Neural progenitor cell (in vitro differentiated cells): ENCODE data around the gene GFM2. TPM values are rescaled to one million over a fixed set of nuclear protein-coding genes. Genes with fewer than 3 reads are reported as not detected.

Source experiments
- DNase-seq: peaks from one replicate; pipeline ENCODE4 v3.0.0-alpha.2; 2016; ENCODE audit warnings: low spot score
- H2AFZ ChIP-seq: fragments of 200-600 bp; sonication (generic); replicated peaks from 2 replicates; pipeline ENCODE4 v1.6.1; 2016; ENCODE audit warnings: antibody characterized with exemption
- H3F3A ChIP-seq: fragments of 200-600 bp; sonication (generic); 2 replicates; pipeline ENCODE4 v1.6.1; 2016; ENCODE audit warnings: antibody characterized with exemption, low read depth
- H3K27ac ChIP-seq: fragments of 200-600 bp; sonication (generic); 2 replicates; pipeline ENCODE4 v1.5.1; 2016; ENCODE audit warnings: mild to moderate bottlenecking
- H3K27me3 ChIP-seq: fragments of 200-600 bp; sonication (generic); 2 replicates; pipeline ENCODE4 v1.6.1; 2016; ENCODE audit warnings: mild to moderate bottlenecking, moderate library complexity
- H3K36me3 ChIP-seq: fragments of 200-600 bp; sonication (generic); 2 replicates; pipeline ENCODE4 v1.5.1; 2016
- H3K4me1 ChIP-seq: fragments of 200-600 bp; sonication (generic); 2 replicates; pipeline ENCODE4 v1.6.1; 2016; ENCODE audit warnings: mixed run types
- H3K4me2 ChIP-seq: fragments of 200-600 bp; sonication (generic); 2 replicates; pipeline ENCODE4 v1.6.1; 2016
- H3K4me3 ChIP-seq: fragments of 200-600 bp; sonication (generic); 2 replicates; pipeline ENCODE4 v1.5.1; 2016
- H3K79me2 ChIP-seq: fragments of 200-600 bp; sonication (generic); 2 replicates; pipeline ENCODE4 v1.6.1; 2016; ENCODE audit warnings: low read depth
- H3K9ac ChIP-seq: fragments of 200-600 bp; sonication (generic); 2 replicates; pipeline ENCODE4 v1.6.1; 2016
- H3K9me3 ChIP-seq: fragments of 200-600 bp; sonication (generic); 2 replicates; pipeline ENCODE4 v1.5.1; 2016; ENCODE audit warnings: low read depth
- H4K20me1 ChIP-seq: fragments of 200-600 bp; sonication (generic); 2 replicates; pipeline ENCODE4 v1.6.1; 2016; ENCODE audit warnings: low read depth
- H3K27ac Mint-ChIP-seq: 3 replicates; pipeline ENCODE4 v1.8.0; 2021; ENCODE audit warnings: mixed read lengths
- H3K27me3 Mint-ChIP-seq: 2 replicates; pipeline ENCODE4 v1.8.0; 2022; ENCODE audit warnings: low read depth, mild to moderate bottlenecking, inconsistent platforms, moderate library complexity, mixed read lengths; ENCODE audit not compliant: insufficient read depth
- H3K36me3 Mint-ChIP-seq: 3 replicates; pipeline ENCODE4 v1.8.0; 2021; ENCODE audit warnings: mixed read lengths
- H3K4me1 Mint-ChIP-seq: 3 replicates; pipeline ENCODE4 v1.8.0; 2021; ENCODE audit warnings: mixed read lengths
- H3K4me3 Mint-ChIP-seq: 3 replicates; pipeline ENCODE4 v1.8.0; 2021; ENCODE audit warnings: mild to moderate bottlenecking, moderate library complexity, mixed read lengths
- H3K9me3 Mint-ChIP-seq: 3 replicates; pipeline ENCODE4 v1.8.0; 2020; ENCODE audit warnings: mixed read lengths
- CTCF ChIP-seq: fragments of 200-600 bp; sonication (generic); IDR thresholded peaks from 2 replicates; pipeline ENCODE4 v1.5.1; 2017; ENCODE audit warnings: antibody characterized with exemption, mild to moderate bottlenecking
- EZH2 ChIP-seq: fragments of 200-600 bp; sonication (generic); IDR thresholded peaks from 2 replicates; pipeline ENCODE4 v1.6.1; 2017; ENCODE audit warnings: antibody characterized with exemption, mild to moderate bottlenecking, moderate library complexity
- EZH2phosphoT487 ChIP-seq: fragments of 200-600 bp; sonication (generic); IDR thresholded peaks from 2 replicates; pipeline ENCODE4 v1.6.1; 2017; ENCODE audit warnings: antibody characterized with exemption
- total RNA-seq: library from RNA; depleted of rRNA; stranded (reverse); fragments of >200 nt; gene quantifications from 2 replicates; pipeline ENCODE4 v1.2.3, GENCODE V29; 2015; ENCODE audit warnings: low replicate concordance

Gene GFM2
- total RNA-seq, 1 donor from 2014 or later, result 67.9 TPM

- Histone ChIP-seq H3K4me3 (peak overlapping the region; percentile 91), H4K20me1 (peaks cover 12% of the 10 kb centered on the region), H3K4me2 (peak overlapping the region; percentile 90), H3K36me3 (peaks cover 8% of the 10 kb centered on the region), H3K79me2 (peaks cover 53% of the 10 kb centered on the region), H3K9ac (peak overlapping the region; percentile 56), H3K9me3 (no peaks in the 10 kb centered on the region), H3K4me1 (peaks cover 7% of the 10 kb centered on the region), H3K27ac (no peak overlapping the region), H3K27me3 (no peaks in the 10 kb centered on the region), H2AFZ (peak overlapping the region; percentile 96), H3F3A (peaks cover 4% of the 10 kb centered on the region)
- H3K27ac Mint-ChIP-seq, result peak overlapping the region; percentile 98
- DNase-seq, result peak; percentile 48
- H3K27me3 Mint-ChIP-seq, result peaks cover 4% of the 10 kb centered on the region
- peak overlapping the region; percentile 100 for H3K4me3 Mint-ChIP-seq
- peaks cover 25% of the 10 kb centered on the region for H3K4me1 Mint-ChIP-seq
- H3K36me3 Mint-ChIP-seq, result peaks cover 5% of the 10 kb centered on the region
- no peaks in the 10 kb centered on the region for H3K9me3 Mint-ChIP-seq
- peak; percentile 52 for TF ChIP-seq CTCF
- TF ChIP-seq EZH2, result no peak
- TF ChIP-seq EZH2phosphoT487, result no peak
These were observed 484 bp downstream of the GFM2 start for GRCh38 chr5:74766418-74766848.

GRCh38 chr5:74765929-74766328 is 988 bp downstream of the GFM2 start:
- no peak overlapping the region for H3K27ac ChIP-seq

GRCh38 chr5:74765201-74765600 is 1.7 kb downstream of the GFM2 start:
- Histone ChIP-seq H3K4me2 (peak overlapping the region; percentile 90), H3K79me2 (peaks cover 53% of the 10 kb centered on the region), H3K4me1 (peaks cover 7% of the 10 kb centered on the region), H3F3A (peaks cover 4% of the 10 kb centered on the region), H3K27me3 (no peaks in the 10 kb centered on the region), H3K9me3 (no peaks in the 10 kb centered on the region), H4K20me1 (peaks cover 12% of the 10 kb centered on the region), H3K4me3 (no peak overlapping the region), H3K27ac (no peak overlapping the region), H3K9ac (no peak overlapping the region), H2AFZ (no peak overlapping the region), H3K36me3 (peaks cover 11% of the 10 kb centered on the region)
- Mint-ChIP-seq H3K27ac (no peak overlapping the region), H3K4me1 (peaks cover 25% of the 10 kb centered on the region), H3K4me3 (peak overlapping the region; percentile 100), H3K9me3 (no peaks in the 10 kb centered on the region), H3K27me3 (peaks cover 4% of the 10 kb centered on the region), H3K36me3 (peaks cover under 1% of the 10 kb centered on the region)
- TF ChIP-seq EZH2, result no peak
- no peak for TF ChIP-seq CTCF
- no peak for TF ChIP-seq EZH2phosphoT487
- DNase-seq, result peak; percentile 7

More at GRCh38 chr5:74765929-74766328, 988 bp downstream of the GFM2 start:
- H2AFZ ChIP-seq, result peak overlapping the region; percentile 96
- peak overlapping the region; percentile 56 for H3K9ac ChIP-seq
- peaks cover 12% of the 10 kb centered on the region for H4K20me1 ChIP-seq
- Mint-ChIP-seq H3K4me3 (peak overlapping the region; percentile 100), H3K9me3 (no peaks in the 10 kb centered on the region), H3K4me1 (peaks cover 25% of the 10 kb centered on the region), H3K27me3 (peaks cover 4% of the 10 kb centered on the region), H3K27ac (no peak overlapping the region), H3K36me3 (peaks cover 5% of the 10 kb centered on the region)
- peaks cover 53% of the 10 kb centered on the region for H3K79me2 ChIP-seq
- H3K4me3 ChIP-seq, result peak overlapping the region; percentile 91
- peaks cover 4% of the 10 kb centered on the region for H3F3A ChIP-seq
- peak overlapping the region; percentile 90 for H3K4me2 ChIP-seq
- no peak for DNase-seq
- no peak for TF ChIP-seq CTCF
- no peak for TF ChIP-seq EZH2
- TF ChIP-seq EZH2phosphoT487, result no peak
- no peaks in the 10 kb centered on the region for H3K27me3 ChIP-seq
- peaks cover 8% of the 10 kb centered on the region for H3K36me3 ChIP-seq
- no peaks in the 10 kb centered on the region for H3K9me3 ChIP-seq
- peaks cover 7% of the 10 kb centered on the region for H3K4me1 ChIP-seq
